Gastroesophageal sphincter (tissue), 3 donors: ENCODE results near the gene TSPO2.

Source experiments
- CTCF ChIP-seq, 4 experiments: fragments of 200-600 bp in 2 of 4; fragments of 450-650 bp in 2 of 4; sonication (generic) in 1 of 4; IDR thresholded peaks; one replicate each; pipeline ENCODE4 v1.5.1; 2017 to 2019; ENCODE audit warnings: antibody characterized with exemption in 4 of 4, mild to moderate bottlenecking in 2 of 4, moderate library complexity in 2 of 4
- POLR2A ChIP-seq, 2 donors: fragments of 450-650 bp; IDR thresholded peaks; one replicate each; pipeline ENCODE4 v1.6.1; 2017; ENCODE audit warnings: antibody characterized with exemption in 2 of 2, mild to moderate bottlenecking in 2 of 2, moderate library complexity in 1 of 2
- POLR2AphosphoS5 ChIP-seq: sonication (generic); formaldehyde crosslinking; IDR thresholded peaks from one replicate; pipeline ENCODE4 v1.6.1; 2017; ENCODE audit warnings: antibody characterized with exemption

GRCh38 chr6:41009669-41010068, 32.6 kb upstream of the TSPO2 start:
- TF ChIP-seq CTCF (IDR thresholded peaks at IDR 0.05) (no peak), POLR2A (IDR thresholded peaks at IDR 0.05) (no peak), POLR2AphosphoS5 (no peak)
